Lung (tissue), 12 donors: Measurements from ENCODE around the gene BICC1. TPM values are rescaled to one million over a fixed set of nuclear protein-coding genes. Genes with fewer than 3 reads are reported as not detected.

ENCODE experiments used
- ATAC-seq: fragments of 200-7000 bp; cut with Tn5 transposase; one replicate; pipeline ENCODE4 v1.9.1; 2020; ENCODE audit warnings: moderate number of reproducible peaks; ENCODE audit not compliant: insufficient read depth, low FRiP score
- DNase-seq, 3 donors: peaks; one replicate each; pipeline ENCODE4 v3.0.0-alpha.2; 2013 to 2017
- H3K27ac ChIP-seq, 2 donors: one replicate each; pipeline ENCODE4 v1.5.1; 2013; ENCODE audit warnings: mild to moderate bottlenecking in 2 of 2, moderate library complexity in 2 of 2, control low read depth in 1 of 2, inconsistent platforms in 1 of 2, low read depth in 1 of 2, low read length in 1 of 2
- H3K27me3 ChIP-seq, 3 donors: one replicate each; pipeline ENCODE4 v1.5.1; 2013; ENCODE audit warnings: low read length in 2 of 3; ENCODE audit not compliant: control insufficient read depth in 3 of 3, insufficient read depth in 3 of 3
- H3K36me3 ChIP-seq, 4 donors: one replicate each; pipeline ENCODE4 v1.5.1; 2013; ENCODE audit warnings: low read length in 4 of 4, mild to moderate bottlenecking in 1 of 4, moderate library complexity in 1 of 4; ENCODE audit not compliant: control insufficient read depth in 4 of 4, insufficient read depth in 4 of 4
- H3K4me1 ChIP-seq, 5 donors: one replicate each; pipeline ENCODE4 v1.5.1; 2013; ENCODE audit warnings: low read length in 5 of 5, mild to moderate bottlenecking in 2 of 5, moderate library complexity in 1 of 5; ENCODE audit not compliant: control insufficient read depth in 5 of 5, insufficient read depth in 5 of 5
- H3K4me3 ChIP-seq: one replicate; pipeline ENCODE4 v1.5.1; 2013; ENCODE audit warnings: mild to moderate bottlenecking, control low read depth, moderate library complexity
- H3K9ac ChIP-seq, 2 donors: one replicate each; pipeline ENCODE4 v1.5.1; 2013; ENCODE audit warnings: low read length in 2 of 2, control low read depth in 1 of 2; ENCODE audit not compliant: insufficient read depth in 1 of 2
- H3K9me3 ChIP-seq, 4 donors: one replicate each; pipeline ENCODE4 v1.5.1; 2013; ENCODE audit warnings: low read length in 3 of 4, mild to moderate bottlenecking in 1 of 4, moderate library complexity in 1 of 4; ENCODE audit not compliant: control insufficient read depth in 4 of 4, insufficient read depth in 3 of 4
- CTCF ChIP-seq: IDR thresholded peaks from 2 replicates; pipeline ENCODE4 v1.5.1; 2012; ENCODE audit warnings: mild to moderate bottlenecking; ENCODE audit errors: control extremely low read depth, extremely low read depth
- WGBS, 2 donors: extraction: QIAGEN DNeasy Blood & Tissue Kit; methylation state at CpG; one replicate each; pipeline ENCODE4 v1.1.7; 2013; 5-methylcytosine and 5-hydroxymethylcytosine counted together
- polyA plus RNA-seq, 2 donors: library from polyadenylated mRNA; stranded (reverse); fragments of 200-250 nt; gene quantifications; one replicate each; pipeline ENCODE4 v1.2.1, GENCODE V29; 2013
- total RNA-seq, 2 donors: library from RNA; depleted of rRNA in 1 of 2; stranded (reverse); fragments of >200 nt in 1 of 2; gene quantifications; one replicate each; pipeline ENCODE4 v1.2.1, GENCODE V29; 2014 to 2021
- donor health status: control.
- donor health status: control.
- donor health status: Bipolar disorder and iron deficiency.
- donor health status: healthy.
- donor health status: DM: yes; HTN: yes; CAD: no.

Gene BICC1
- total and polyA plus RNA-seq, 4 donors, result 2.3 to 43.1 (median 5.9) TPM

- no peak overlapping the region for H3K4me3 ChIP-seq
- 85% methylated on average over 3 of the region's 3 CpGs for WGBS, 2 donors
- H3K4me1 ChIP-seq, result peaks cover 0 to 32% (median 3%) of the 10 kb centered on the region in 5 donors
- ATAC-seq, result no peak
- H3K27ac ChIP-seq, result no peak overlapping the region
- no peak for DNase-seq
- H3K9ac ChIP-seq, result no peak overlapping the region
- H3K9me3 ChIP-seq, result no peaks in the 10 kb centered on the region
- no peak for TF ChIP-seq CTCF
- no peaks in the 10 kb centered on the region for H3K36me3 ChIP-seq
- no peaks in the 10 kb centered on the region for H3K27me3 ChIP-seq
Observed at GRCh38 chr10:58697691-58698090, 185.0 kb downstream of the BICC1 start.

GRCh38 chr10:58698777-58699356 lies 186.2 kb downstream of the BICC1 start:
- no peak overlapping the region for H3K27ac ChIP-seq
- no peaks in the 10 kb centered on the region for H3K36me3 ChIP-seq
- no peak for TF ChIP-seq CTCF
- H3K4me1 ChIP-seq, result peaks cover 0 to 34% (median 3%) of the 10 kb centered on the region in 5 donors
- no peak for ATAC-seq
- WGBS, 2 donors, result 78 to 81% methylated on average over 5 of the region's 5 CpGs
- no peaks in the 10 kb centered on the region for H3K27me3 ChIP-seq
- H3K9me3 ChIP-seq, result no peaks in the 10 kb centered on the region
- H3K4me3 ChIP-seq, result no peak overlapping the region
- H3K9ac ChIP-seq, result no peak overlapping the region
- DNase-seq, result peak in 1 of 3 donors; percentile 24

- no peak overlapping the region for H3K27ac ChIP-seq
- no peak for TF ChIP-seq CTCF
- no peaks in the 10 kb centered on the region for H3K27me3 ChIP-seq
Observed at GRCh38 chr10:58700591-58700990, 187.9 kb downstream of the BICC1 start.

More at GRCh38 chr10:58700591-58700990, 187.9 kb downstream of the BICC1 start:
- Histone ChIP-seq H3K9me3 (no peaks in the 10 kb centered on the region), H3K4me3 (no peak overlapping the region), H3K4me1 (peaks cover 0 to 47% (median 3%) of the 10 kb centered on the region in 5 donors), H3K9ac (no peak overlapping the region), H3K36me3 (no peaks in the 10 kb centered on the region)
- ATAC-seq (no peak), DNase-seq (peak in 2 of 3 donors; percentile 28 to 44)
- 81 to 96% methylated on average over 1 of the region's 1 CpG for WGBS, 2 donors
